GM12878 (cell line): Measurements from ENCODE around the gene SIN3B. TPM values are rescaled to one million over a fixed set of nuclear protein-coding genes. Genes with fewer than 3 reads are reported as not detected.

Experiments used
- ATAC-seq: fragments of 200-7000 bp; cut with Tn5 transposase; 3 replicates; pipeline ENCODE4 v1.9.1; 2020; ENCODE audit warnings: mild to moderate bottlenecking, moderate library complexity
- BruUV-seq: library from RNA; stranded (reverse); fragments of 400-500 nt; replicated peaks from 2 replicates; lab custom pipeline; 2021; lab: Mats Ljungman, UMichigan
- CTCF ChIA-PET: fragments of 300-600 bp; sonication (Branson Sonifier 250); formaldehyde crosslinking; extraction: SDS; loops from one replicate; lab custom pipeline; 2021; ENCODE audit warnings: inconsistent platforms; lab: Yijun Ruan, JAX
- POLR2A ChIA-PET: fragments of 350-600 bp; formaldehyde crosslinking; extraction: SDS; loops from one replicate; lab custom pipeline; 2021; ENCODE audit warnings: inconsistent platforms; lab: Charles Lee
- RAD21 ChIA-PET: fragments of 300-600 bp; sonication (Branson Sonifier 250); formaldehyde crosslinking; loops from one replicate; lab custom pipeline; 2023; ENCODE audit warnings: antibody characterized with exemption; ENCODE audit not compliant: unreplicated experiment; lab: Charles Lee
- SMC1A ChIA-PET: fragments of 300-600 bp; sonication (Branson Sonifier 250); formaldehyde crosslinking; loops from one replicate; lab custom pipeline; 2023; ENCODE audit not compliant: unreplicated experiment, uncharacterized antibody; lab: Charles Lee
- DNase-seq: peaks from one replicate; pipeline ENCODE4 v3.0.0-alpha.2; 2011; ENCODE audit warnings: low read depth, low spot score
- FAIRE-seq: peaks from 3 replicates; lab custom pipeline; 2011; peaks lifted over from hg19 to GRCh38; lab: Jason Lieb, UNC
- H2AFZ ChIP-seq: 2 replicates; pipeline ENCODE4 v1.6.0; 2011; ENCODE audit warnings: low read depth, low read length, control low read depth; ENCODE audit not compliant: control insufficient read depth
- H3K27ac ChIP-seq: 2 replicates; pipeline ENCODE4 v1.5.1; 2011; ENCODE audit warnings: control low read depth; ENCODE audit not compliant: control insufficient read depth, insufficient read depth
- H3K27me3 ChIP-seq, 2 experiments: replicated peaks in 1 of 2; 2 replicates each; pipeline versions ENCODE4 v1.6.0 to v1.6.1; 2011; ENCODE audit warnings: low read length in 1 of 2; ENCODE audit not compliant: control insufficient read depth in 2 of 2, insufficient read depth in 2 of 2
- H3K36me3 ChIP-seq, 2 experiments: 2 replicates each; pipeline ENCODE4 v1.5.1; 2011; ENCODE audit warnings: low read length in 1 of 2; ENCODE audit not compliant: control insufficient read depth in 2 of 2, insufficient read depth in 2 of 2
- H3K4me1 ChIP-seq: 2 replicates; pipeline ENCODE4 v1.6.1; 2011; ENCODE audit warnings: mild to moderate bottlenecking, low read length, moderate library complexity, mixed read lengths; ENCODE audit not compliant: control insufficient read depth, insufficient read depth
- H3K4me2 ChIP-seq: 2 replicates; pipeline ENCODE4 v1.6.0; 2011; ENCODE audit warnings: control low read depth; ENCODE audit not compliant: control insufficient read depth, insufficient read depth
- H3K4me3 ChIP-seq: fragments of 200-600 bp; sonication (generic); 2 replicates; pipeline ENCODE4 v1.5.1; 2016
- H3K79me2 ChIP-seq: 2 replicates; pipeline ENCODE4 v1.6.0; 2011; ENCODE audit warnings: low read length; ENCODE audit not compliant: control insufficient read depth, insufficient read depth
- H3K9ac ChIP-seq: 2 replicates; pipeline ENCODE4 v1.8.0; 2011; ENCODE audit warnings: low read length, control low read depth, mixed read lengths; ENCODE audit not compliant: control insufficient read depth, insufficient read depth
- H3K9me3 ChIP-seq: replicated peaks from 3 replicates; pipeline ENCODE4 v1.5.1; 2011; ENCODE audit warnings: mild to moderate bottlenecking, low read length; ENCODE audit not compliant: control insufficient read depth, insufficient read depth
- H4K20me1 ChIP-seq: 2 replicates; pipeline ENCODE4 v1.6.0; 2011; ENCODE audit not compliant: control insufficient read depth, insufficient read depth
- EGR1 ChIP-seq, 2 experiments: IDR thresholded peaks; 1 replicate in 1 of 2; 2 replicates in 1 of 2; pipeline ENCODE4 v1.6.1; 2011 to 2012; ENCODE audit warnings: low read depth in 2 of 2, low read length in 2 of 2, borderline replicate concordance in 1 of 2, mild to moderate bottlenecking in 1 of 2, moderate library complexity in 1 of 2
- IRF4 ChIP-seq: IDR thresholded peaks from 2 replicates; pipeline ENCODE4 v1.6.1; 2011; ENCODE audit warnings: low read depth, low read length
- LARP7 ChIP-seq: fragments of 450-650 bp; IDR thresholded peaks from 2 replicates; pipeline ENCODE4 v1.6.1; 2017; ENCODE audit warnings: mild to moderate bottlenecking
- MEF2A ChIP-seq: IDR thresholded peaks from 2 replicates; pipeline ENCODE4 v1.6.1; 2011; ENCODE audit warnings: low read depth, mild to moderate bottlenecking, low read length, moderate library complexity; ENCODE audit not compliant: insufficient read depth
- NR2F1 ChIP-seq: fragments of 450-650 bp; conservative IDR thresholded peaks from 2 replicates; pipeline ENCODE4 v1.6.1; 2017; ENCODE audit warnings: mild to moderate bottlenecking
- PML ChIP-seq: IDR thresholded peaks from 2 replicates; pipeline ENCODE4 v1.6.1; 2012; ENCODE audit warnings: low read length, inconsistent platforms
- TBL1XR1 ChIP-seq: IDR thresholded peaks from 2 replicates; pipeline ENCODE4 v1.6.1; 2012; ENCODE audit warnings: low read depth, low read length, improper control_type of control experiment
- WGBS: methylation state at CpG from one replicate; pipeline ENCODE4 v1.1.6; 2016; ENCODE audit warnings: low lambda C conversion rate; ENCODE audit not compliant: insufficient replicate concordance, insufficient coverage; ENCODE audit errors: missing lambda C conversion rate; 5-methylcytosine and 5-hydroxymethylcytosine counted together
- in situ Hi-C: fragments of 300-500 bp; cut with MboI; formaldehyde crosslinking; loops from 9 replicates; pipeline ENCODE4 v1.14.3; 2018; ENCODE audit warnings: mixed read lengths
- intact Hi-C: fragments of 100-400 bp; cut with micrococcal nuclease; formaldehyde crosslinking; loops from one replicate; pipeline ENCODE4 v1.14.2; 2022; ENCODE audit not compliant: unreplicated experiment
- polyA plus RNA-seq, 11 experiments: library from polyadenylated mRNA; depleted of rRNA in 4 of 11; unstranded in 6 of 11; stranded (reverse) in 5 of 11; fragments of >200 nt; fragmentation: Nextera tagmentation in 4 of 11; fragmentation: Illumina TruSeq in 1 of 11; extraction: Ambion mirVana in 4 of 11; extraction: Trizol in 1 of 11; gene quantifications; 1 replicate in 1 of 11; 2 replicates in 10 of 11; pipeline versions ENCODE4 v1.2.1 to v1.2.3, GENCODE V29; 2011 to 2016; ENCODE audit warnings: inconsistent platforms in 2 of 11, missing spikeins in 2 of 11, low read depth in 1 of 11
- total RNA-seq, 4 experiments: library from RNA; depleted of rRNA in 3 of 4; stranded (reverse); fragments of >200 nt in 3 of 4; fragmentation: Illumina TruSeq in 1 of 4; extraction: Trizol in 1 of 4; gene quantifications; 2 replicates each; pipeline versions ENCODE4 v1.2.1 to v1.2.3, GENCODE V29; 2013 to 2021
- TF ChIP-seq, protein P1 (sequence below): fragments of 450-650 bp; formaldehyde crosslinking; IDR thresholded peaks from 2 replicates; pipeline ENCODE4 v1.4.0; 2020; ENCODE audit warnings: mild to moderate bottlenecking, moderate library complexity

Gene SIN3B
- total and polyA plus RNA-seq, 10 of the 15 experiments (the other 5 are each of a cell fraction or from before 2014, with no cell fraction given), result 0.68 to 34.5 (median 15.8) TPM

DNA sequence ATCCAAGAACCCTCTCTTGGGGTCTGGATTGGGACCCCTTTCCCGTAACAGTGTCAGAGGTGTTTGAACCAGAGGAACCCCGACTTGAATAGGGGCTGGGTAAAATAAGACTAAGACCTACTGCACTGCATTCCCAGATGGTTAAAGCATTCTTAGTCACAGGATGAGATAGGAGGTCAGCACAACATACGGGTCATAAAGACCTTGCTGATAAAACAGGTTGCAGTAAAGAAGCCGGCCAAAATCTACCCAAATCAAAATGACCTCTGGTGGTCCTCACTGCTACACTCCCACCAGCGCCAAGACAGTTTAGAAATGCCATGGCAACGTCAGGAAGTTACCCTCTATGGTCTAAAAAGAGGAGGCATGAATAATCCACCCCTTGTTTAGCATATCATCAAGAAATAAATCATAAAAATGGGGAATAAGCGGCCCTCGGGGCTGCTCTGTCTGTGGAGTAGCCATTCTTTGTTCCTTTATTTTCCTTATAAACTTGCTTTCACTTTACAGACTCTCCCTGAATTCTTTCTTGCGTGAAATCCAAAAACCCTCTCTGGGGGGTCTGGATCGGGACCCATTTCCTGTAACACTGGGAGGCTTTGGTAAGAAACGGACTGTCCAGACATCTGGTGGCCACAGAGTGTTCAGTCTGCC lies 4.4 kb upstream of the SIN3B start:
- ATAC-seq, result no peak
- Histone ChIP-seq H3K9ac (no peak overlapping the region), H2AFZ (no peak overlapping the region), H3K79me2 (peaks cover 3% of the 10 kb centered on the region), H3K4me1 (no peaks in the 10 kb centered on the region), H3K27me3 (no peaks in the 10 kb centered on the region), H3K4me3 (no peak overlapping the region), H4K20me1 (no peaks in the 10 kb centered on the region), H3K9me3 (no peaks in the 10 kb centered on the region; the same call in 2 of the 3 replicates)
- POLR2A ChIA-PET, result no interaction called here
- in situ Hi-C loops, result no loop called here
- CTCF ChIA-PET, result no interaction called here
- FAIRE-seq, result no peak
- 20% methylated on average over 11 of the region's 11 CpGs for WGBS
- intact Hi-C loops, result no loop called here
- SMC1A ChIA-PET, result no interaction called here
- TF ChIP-seq NR2F1, result no peak
- TF ChIP-seq, all 136 proteins: peak for 0
- RAD21 ChIA-PET, result no interaction called here
- Histone ChIP-seq H3K4me2 (no peak overlapping the region), H3K36me3 (no peaks in the 10 kb centered on the region), H3K27ac (no peak overlapping the region)
- DNase-seq, result no peak
- BruUV-seq, result no TSS peak

DNA sequence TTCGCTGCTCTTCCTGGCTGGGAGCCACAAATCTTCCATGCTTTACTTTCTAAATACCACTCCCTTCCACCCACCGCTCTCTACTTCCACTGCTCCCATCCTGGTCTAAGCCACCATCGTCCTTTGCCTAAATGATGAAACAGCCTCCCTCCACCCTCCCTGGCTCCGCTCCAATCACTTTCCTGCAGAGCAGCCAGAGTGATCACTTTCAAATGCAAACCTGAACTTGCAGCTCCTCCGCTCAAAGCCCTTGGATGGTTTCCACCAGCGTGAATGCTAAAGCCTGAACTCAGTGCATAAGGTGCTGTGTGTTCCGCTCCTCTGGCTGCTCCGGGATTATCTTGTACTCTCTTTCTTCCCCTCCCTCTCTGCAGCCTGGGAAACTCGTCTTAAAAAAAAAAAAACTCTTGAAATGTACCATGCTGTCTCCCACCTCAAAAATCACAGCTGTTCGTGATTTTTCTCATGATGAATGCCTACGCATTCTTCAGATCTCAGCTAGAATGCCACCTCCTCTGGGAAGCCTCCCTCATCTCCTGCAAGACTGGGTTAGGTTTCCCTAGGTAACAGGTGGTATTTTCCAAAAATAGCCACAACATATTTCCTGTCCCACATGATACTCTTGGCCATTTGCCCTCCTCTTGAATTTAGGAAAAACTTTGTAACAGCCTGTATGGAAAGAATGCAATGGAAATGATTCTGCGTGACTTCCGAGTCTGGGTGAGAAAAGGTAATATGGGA lies 3.7 kb upstream of the SIN3B start:
- no peak overlapping the region for H3K4me2 ChIP-seq
- CTCF ChIA-PET, result interaction anchor here (0.6 to 0.7 kb wide), 2 partner anchors 133 to 277 kb away, joined by 3 to 5 read pairs; no protein-coding TSS in a partner anchor
- WGBS, result 39% methylated on average over 13 of the region's 13 CpGs
- TF ChIP-seq EGR1 (IDR thresholded peaks at IDR 0.05; ENCODE audit: borderline replicate concordance in 1 of 2, low read depth in 2 of 2, low read length in 2 of 2) (no peak), TBL1XR1 (no peak), LARP7 (no peak), IRF4 (no peak), PML (no peak), MEF2A (no peak)
- TF ChIP-seq, protein P1, sequence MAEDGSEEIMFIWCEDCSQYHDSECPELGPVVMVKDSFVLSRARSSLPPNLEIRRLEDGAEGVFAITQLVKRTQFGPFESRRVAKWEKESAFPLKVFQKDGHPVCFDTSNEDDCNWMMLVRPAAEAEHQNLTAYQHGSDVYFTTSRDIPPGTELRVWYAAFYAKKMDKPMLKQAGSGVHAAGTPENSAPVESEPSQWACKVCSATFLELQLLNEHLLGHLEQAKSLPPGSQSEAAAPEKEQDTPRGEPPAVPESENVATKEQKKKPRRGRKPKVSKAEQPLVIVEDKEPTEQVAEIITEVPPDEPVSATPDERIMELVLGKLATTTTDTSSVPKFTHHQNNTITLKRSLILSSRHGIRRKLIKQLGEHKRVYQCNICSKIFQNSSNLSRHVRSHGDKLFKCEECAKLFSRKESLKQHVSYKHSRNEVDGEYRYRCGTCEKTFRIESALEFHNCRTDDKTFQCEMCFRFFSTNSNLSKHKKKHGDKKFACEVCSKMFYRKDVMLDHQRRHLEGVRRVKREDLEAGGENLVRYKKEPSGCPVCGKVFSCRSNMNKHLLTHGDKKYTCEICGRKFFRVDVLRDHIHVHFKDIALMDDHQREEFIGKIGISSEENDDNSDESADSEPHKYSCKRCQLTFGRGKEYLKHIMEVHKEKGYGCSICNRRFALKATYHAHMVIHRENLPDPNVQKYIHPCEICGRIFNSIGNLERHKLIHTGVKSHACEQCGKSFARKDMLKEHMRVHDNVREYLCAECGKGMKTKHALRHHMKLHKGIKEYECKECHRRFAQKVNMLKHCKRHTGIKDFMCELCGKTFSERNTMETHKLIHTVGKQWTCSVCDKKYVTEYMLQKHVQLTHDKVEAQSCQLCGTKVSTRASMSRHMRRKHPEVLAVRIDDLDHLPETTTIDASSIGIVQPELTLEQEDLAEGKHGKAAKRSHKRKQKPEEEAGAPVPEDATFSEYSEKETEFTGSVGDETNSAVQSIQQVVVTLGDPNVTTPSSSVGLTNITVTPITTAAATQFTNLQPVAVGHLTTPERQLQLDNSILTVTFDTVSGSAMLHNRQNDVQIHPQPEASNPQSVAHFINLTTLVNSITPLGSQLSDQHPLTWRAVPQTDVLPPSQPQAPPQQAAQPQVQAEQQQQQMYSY, result no peak

More for the DNA sequence above, 3.7 kb upstream of the SIN3B start:
- no peak for ATAC-seq
- ChIA-PET POLR2A (interaction anchor here (0.6 kb wide), 1 partner anchor 443 kb away, joined by 5 read pairs; no protein-coding TSS in a partner anchor), SMC1A (no interaction called here), RAD21 (no interaction called here)
- Histone ChIP-seq H3K9me3 (no peaks in the 10 kb centered on the region; the same call in 2 of the 3 replicates), H3K4me3 (no peak overlapping the region), H3K36me3 (no peaks in the 10 kb centered on the region), H3K79me2 (peaks cover 9% of the 10 kb centered on the region), H3K9ac (no peak overlapping the region), H3K27me3 (no peaks in the 10 kb centered on the region), H3K27ac (no peak overlapping the region), H3K4me1 (no peaks in the 10 kb centered on the region), H2AFZ (no peak overlapping the region), H4K20me1 (no peaks in the 10 kb centered on the region)
- no TSS peak for BruUV-seq
- in situ Hi-C loops (no loop called here), intact Hi-C loops (no loop called here)
- no peak for FAIRE-seq
- no peak for DNase-seq
